Sigmoid colon (tissue), 4 donors: ENCODE results near the gene LRRFIP2.

Experiments
- EP300 ChIP-seq, 4 donors: sonication (generic); formaldehyde crosslinking; IDR thresholded peaks; one replicate each; pipeline ENCODE4 v1.6.1; 2017; ENCODE audit warnings: antibody characterized with exemption in 4 of 4
- POLR2A ChIP-seq, 2 donors: fragments of 450-650 bp; IDR thresholded peaks; one replicate each; pipeline ENCODE4 v1.6.1; 2016; ENCODE audit warnings: antibody characterized with exemption in 2 of 2, mild to moderate bottlenecking in 2 of 2, moderate library complexity in 2 of 2
- POLR2AphosphoS5 ChIP-seq, 4 donors: sonication (generic); formaldehyde crosslinking; IDR thresholded peaks; one replicate each; pipeline ENCODE4 v1.6.1; 2017; ENCODE audit warnings: antibody characterized with exemption in 4 of 4
- TF ChIP-seq, protein P1 (sequence below), 4 experiments: fragments of 450-650 bp in 3 of 4; fragments of 200-600 bp in 1 of 4; IDR thresholded peaks; one replicate each; pipeline ENCODE4 v1.5.1; 2016 to 2019; ENCODE audit warnings: antibody characterized with exemption in 4 of 4, mild to moderate bottlenecking in 3 of 4, moderate library complexity in 2 of 4

- TF ChIP-seq, protein P1, sequence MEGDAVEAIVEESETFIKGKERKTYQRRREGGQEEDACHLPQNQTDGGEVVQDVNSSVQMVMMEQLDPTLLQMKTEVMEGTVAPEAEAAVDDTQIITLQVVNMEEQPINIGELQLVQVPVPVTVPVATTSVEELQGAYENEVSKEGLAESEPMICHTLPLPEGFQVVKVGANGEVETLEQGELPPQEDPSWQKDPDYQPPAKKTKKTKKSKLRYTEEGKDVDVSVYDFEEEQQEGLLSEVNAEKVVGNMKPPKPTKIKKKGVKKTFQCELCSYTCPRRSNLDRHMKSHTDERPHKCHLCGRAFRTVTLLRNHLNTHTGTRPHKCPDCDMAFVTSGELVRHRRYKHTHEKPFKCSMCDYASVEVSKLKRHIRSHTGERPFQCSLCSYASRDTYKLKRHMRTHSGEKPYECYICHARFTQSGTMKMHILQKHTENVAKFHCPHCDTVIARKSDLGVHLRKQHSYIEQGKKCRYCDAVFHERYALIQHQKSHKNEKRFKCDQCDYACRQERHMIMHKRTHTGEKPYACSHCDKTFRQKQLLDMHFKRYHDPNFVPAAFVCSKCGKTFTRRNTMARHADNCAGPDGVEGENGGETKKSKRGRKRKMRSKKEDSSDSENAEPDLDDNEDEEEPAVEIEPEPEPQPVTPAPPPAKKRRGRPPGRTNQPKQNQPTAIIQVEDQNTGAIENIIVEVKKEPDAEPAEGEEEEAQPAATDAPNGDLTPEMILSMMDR (IDR thresholded peaks at IDR 0.05), result no peak
- TF ChIP-seq POLR2A (IDR thresholded peaks at IDR 0.05) (no peak), POLR2AphosphoS5 (IDR thresholded peaks at IDR 0.05) (no peak), EP300 (IDR thresholded peaks at IDR 0.05) (no peak)
These were observed 149.5 kb downstream of the LRRFIP2 start for GRCh38 chr3:37024820-37025405.
